OCI-LY3 (cell line): Measurements from ENCODE around the gene ZFYVE21.

Experiments used
- CTCF ChIP-seq: fragments of 200-600, 300-600 bp; sonication (generic); IDR thresholded peaks from 2 replicates; pipeline ENCODE4 v1.5.1; 2014; ENCODE audit warnings: antibody characterized with exemption, low read length, low read depth
- EZH2phosphoT487 ChIP-seq: fragments of 200-600 bp; shearing (Covaris generic); IDR thresholded peaks from 2 replicates; pipeline ENCODE4 v1.6.1; 2018; ENCODE audit warnings: antibody characterized with exemption, mixed run types, low read depth

- TF ChIP-seq CTCF (no peak), EZH2phosphoT487 (no peak)
Observed at GRCh38 chr14:103773521-103773920, 57.9 kb downstream of the ZFYVE21 start.
